Cortex of kidney (tissue), 1 donor: ENCODE data around the gene SP5.
"Not testable (repeated sequence)": the region's sequence is repeated elsewhere in the genome, so short reads cannot be mapped to it uniquely, and the experiment has no call there.

Experiments used
- DNase-seq: peaks from one replicate; lab custom pipeline; 2025; lab: John Stamatoyannopoulos, UW

SP5 gene

GRCh38 chr2:170715062-170715931, at the start of gene SP5:
SP5 (plus strand) TSS chr2:170715337; CDS start chr2:170715513, 176 bp downstream.
- no peak for DNase-seq

GRCh38 chr2:170665743-170666142, 49.4 kb upstream of the SP5 start:
- DNase-seq: no peak

GRCh38 chr2:170669909-170670308, 45.2 kb upstream of the SP5 start:
- no peak for DNase-seq

GRCh38 chr2:170670651-170671050, 44.5 kb upstream of the SP5 start:
- no peak for DNase-seq

GRCh38 chr2:170671079-170671478, 44.1 kb upstream of the SP5 start:
- no peak for DNase-seq

- not testable (repeated sequence) for DNase-seq
These were observed 40.9 kb upstream of the SP5 start for GRCh38 chr2:170674282-170674681.

GRCh38 chr2:170675701-170676100, 39.4 kb upstream of the SP5 start:
- no peak for DNase-seq

GRCh38 chr2:170679607-170680079, 35.5 kb upstream of the SP5 start:
- DNase-seq: no peak

GRCh38 chr2:170680172-170680941, 34.8 kb upstream of the SP5 start:
- no peak for DNase-seq

GRCh38 chr2:170681311-170681710, 33.8 kb upstream of the SP5 start:
- no peak for DNase-seq

- DNase-seq: no peak
These were observed 29.5 kb upstream of the SP5 start for GRCh38 chr2:170685591-170685990.

GRCh38 chr2:170689481-170689880, 25.7 kb upstream of the SP5 start:
- DNase-seq: no peak

- no peak for DNase-seq
These were observed 24.5 kb upstream of the SP5 start for GRCh38 chr2:170690640-170691039.

- no peak for DNase-seq
These were observed 20.8 kb upstream of the SP5 start for GRCh38 chr2:170694316-170694715.

- no peak for DNase-seq
These were observed 19.4 kb upstream of the SP5 start for GRCh38 chr2:170695521-170696410.

- DNase-seq: no peak
These were observed 18.2 kb upstream of the SP5 start for GRCh38 chr2:170696948-170697347.

- DNase-seq: no peak
These were observed 14.1 kb upstream of the SP5 start for GRCh38 chr2:170701011-170701410.

- no peak for DNase-seq
These were observed 11.2 kb upstream of the SP5 start for GRCh38 chr2:170703776-170704476.

- no peak for DNase-seq
These were observed 7.0 kb upstream of the SP5 start for GRCh38 chr2:170707821-170708795.

- no peak for DNase-seq
These were observed 4.5 kb upstream of the SP5 start for GRCh38 chr2:170710609-170710979.
